GM12878 (cell line): ENCODE data around the gene TNFRSF1A. TPM values are rescaled to one million over a fixed set of nuclear protein-coding genes. Genes with fewer than 3 reads are reported as not detected.

Experiments used
- ATAC-seq: fragments of 200-7000 bp; cut with Tn5 transposase; 3 replicates; pipeline ENCODE4 v1.9.1; 2020; ENCODE audit warnings: mild to moderate bottlenecking, moderate library complexity
- BruUV-seq: library from RNA; stranded (reverse); fragments of 400-500 nt; replicated peaks from 2 replicates; lab custom pipeline; 2021; lab: Mats Ljungman, UMichigan
- CTCF ChIA-PET: fragments of 300-600 bp; sonication (Branson Sonifier 250); formaldehyde crosslinking; extraction: SDS; loops from one replicate; lab custom pipeline; 2021; ENCODE audit warnings: inconsistent platforms; lab: Yijun Ruan, JAX
- POLR2A ChIA-PET: fragments of 350-600 bp; formaldehyde crosslinking; extraction: SDS; loops from one replicate; lab custom pipeline; 2021; ENCODE audit warnings: inconsistent platforms; lab: Charles Lee
- RAD21 ChIA-PET: fragments of 300-600 bp; sonication (Branson Sonifier 250); formaldehyde crosslinking; loops from one replicate; lab custom pipeline; 2023; ENCODE audit warnings: antibody characterized with exemption; ENCODE audit not compliant: unreplicated experiment; lab: Charles Lee
- SMC1A ChIA-PET: fragments of 300-600 bp; sonication (Branson Sonifier 250); formaldehyde crosslinking; loops from one replicate; lab custom pipeline; 2023; ENCODE audit not compliant: unreplicated experiment, uncharacterized antibody; lab: Charles Lee
- DNase-seq: peaks from one replicate; pipeline ENCODE4 v3.0.0-alpha.2; 2011; ENCODE audit warnings: low read depth, low spot score
- FAIRE-seq: peaks from 3 replicates; lab custom pipeline; 2011; peaks lifted over from hg19 to GRCh38; lab: Jason Lieb, UNC
- H2AFZ ChIP-seq: 2 replicates; pipeline ENCODE4 v1.6.0; 2011; ENCODE audit warnings: low read depth, low read length, control low read depth; ENCODE audit not compliant: control insufficient read depth
- H3K27ac ChIP-seq: 2 replicates; pipeline ENCODE4 v1.5.1; 2011; ENCODE audit warnings: control low read depth; ENCODE audit not compliant: control insufficient read depth, insufficient read depth
- H3K27me3 ChIP-seq, 2 experiments: replicated peaks in 1 of 2; 2 replicates each; pipeline versions ENCODE4 v1.6.0 to v1.6.1; 2011; ENCODE audit warnings: low read length in 1 of 2; ENCODE audit not compliant: control insufficient read depth in 2 of 2, insufficient read depth in 2 of 2
- H3K36me3 ChIP-seq, 2 experiments: 2 replicates each; pipeline ENCODE4 v1.5.1; 2011; ENCODE audit warnings: low read length in 1 of 2; ENCODE audit not compliant: control insufficient read depth in 2 of 2, insufficient read depth in 2 of 2
- H3K4me1 ChIP-seq: 2 replicates; pipeline ENCODE4 v1.6.1; 2011; ENCODE audit warnings: mild to moderate bottlenecking, low read length, moderate library complexity, mixed read lengths; ENCODE audit not compliant: control insufficient read depth, insufficient read depth
- H3K4me2 ChIP-seq: 2 replicates; pipeline ENCODE4 v1.6.0; 2011; ENCODE audit warnings: control low read depth; ENCODE audit not compliant: control insufficient read depth, insufficient read depth
- H3K4me3 ChIP-seq: fragments of 200-600 bp; sonication (generic); 2 replicates; pipeline ENCODE4 v1.5.1; 2016
- H3K79me2 ChIP-seq: 2 replicates; pipeline ENCODE4 v1.6.0; 2011; ENCODE audit warnings: low read length; ENCODE audit not compliant: control insufficient read depth, insufficient read depth
- H3K9ac ChIP-seq: 2 replicates; pipeline ENCODE4 v1.8.0; 2011; ENCODE audit warnings: low read length, control low read depth, mixed read lengths; ENCODE audit not compliant: control insufficient read depth, insufficient read depth
- H3K9me3 ChIP-seq: replicated peaks from 3 replicates; pipeline ENCODE4 v1.5.1; 2011; ENCODE audit warnings: mild to moderate bottlenecking, low read length; ENCODE audit not compliant: control insufficient read depth, insufficient read depth
- H4K20me1 ChIP-seq: 2 replicates; pipeline ENCODE4 v1.6.0; 2011; ENCODE audit not compliant: control insufficient read depth, insufficient read depth
- CEBPB ChIP-seq, 2 experiments: fragments of 150-350 bp in 1 of 2; IDR thresholded peaks; 2 replicates each; pipeline ENCODE4 v1.6.1; 2012 to 2014; ENCODE audit warnings: low read depth in 2 of 2, low read length in 2 of 2, borderline replicate concordance in 1 of 2, inconsistent platforms in 1 of 2
- E2F8 ChIP-seq: fragments of 450-650 bp; IDR thresholded peaks from 2 replicates; pipeline ENCODE4 v1.6.1; 2018; ENCODE audit warnings: mild to moderate bottlenecking, low read depth, moderate library complexity; ENCODE audit not compliant: partially characterized antibody
- E4F1 ChIP-seq: fragments of 450-650 bp; IDR thresholded peaks from 2 replicates; pipeline ENCODE4 v1.6.1; 2018; ENCODE audit warnings: borderline replicate concordance, mild to moderate bottlenecking; ENCODE audit not compliant: partially characterized antibody
- ESRRA ChIP-seq: IDR thresholded peaks from 2 replicates; pipeline ENCODE4 v1.6.1; 2012; ENCODE audit warnings: mild to moderate bottlenecking, low read length, improper control_type of control experiment
- ETV6 ChIP-seq, 2 experiments: fragments of 450-650 bp in 1 of 2; IDR thresholded peaks in 1 of 2; conservative IDR thresholded peaks in 1 of 2; 2 replicates each; pipeline ENCODE4 v1.6.1; 2014; ENCODE audit warnings: antibody characterized with exemption in 1 of 2, borderline replicate concordance in 1 of 2, low read depth in 1 of 2, mild to moderate bottlenecking in 1 of 2, moderate library complexity in 1 of 2
- FOS ChIP-seq: IDR thresholded peaks from 3 replicates; pipeline ENCODE4 v1.6.1; 2011; ENCODE audit warnings: borderline replicate concordance; ENCODE audit not compliant: insufficient read length; ENCODE audit errors: extremely low read depth
- HDAC2 ChIP-seq: fragments of 200-600 bp; sonication (generic); IDR thresholded peaks from 2 replicates; pipeline ENCODE4 v1.6.1; 2017
- MXI1 ChIP-seq: fragments of 150-350 bp; IDR thresholded peaks from 2 replicates; pipeline ENCODE4 v1.6.1; 2011; ENCODE audit warnings: low read depth, mild to moderate bottlenecking, inconsistent platforms, low read length, improper control_type of control experiment
- SIX5 ChIP-seq: IDR thresholded peaks from 2 replicates; pipeline ENCODE4 v1.6.1; 2011; ENCODE audit warnings: mild to moderate bottlenecking, low read depth, low read length, moderate library complexity; ENCODE audit not compliant: severe bottlenecking
- ZNF274 ChIP-seq: IDR thresholded peaks from one replicate; pipeline ENCODE4 v1.8.0; 2011; ENCODE audit not compliant: insufficient read length, insufficient read depth
- WGBS: methylation state at CpG from one replicate; pipeline ENCODE4 v1.1.6; 2016; ENCODE audit warnings: low lambda C conversion rate; ENCODE audit not compliant: insufficient replicate concordance, insufficient coverage; ENCODE audit errors: missing lambda C conversion rate; 5-methylcytosine and 5-hydroxymethylcytosine counted together
- in situ Hi-C: fragments of 300-500 bp; cut with MboI; formaldehyde crosslinking; loops from 9 replicates; pipeline ENCODE4 v1.14.3; 2018; ENCODE audit warnings: mixed read lengths
- intact Hi-C: fragments of 100-400 bp; cut with micrococcal nuclease; formaldehyde crosslinking; loops from one replicate; pipeline ENCODE4 v1.14.2; 2022; ENCODE audit not compliant: unreplicated experiment
- polyA plus RNA-seq, 11 experiments: library from polyadenylated mRNA; depleted of rRNA in 4 of 11; unstranded in 6 of 11; stranded (reverse) in 5 of 11; fragments of >200 nt; fragmentation: Nextera tagmentation in 4 of 11; fragmentation: Illumina TruSeq in 1 of 11; extraction: Ambion mirVana in 4 of 11; extraction: Trizol in 1 of 11; gene quantifications; 1 replicate in 1 of 11; 2 replicates in 10 of 11; pipeline versions ENCODE4 v1.2.1 to v1.2.3, GENCODE V29; 2011 to 2016; ENCODE audit warnings: inconsistent platforms in 2 of 11, missing spikeins in 2 of 11, low read depth in 1 of 11
- total RNA-seq, 4 experiments: library from RNA; depleted of rRNA in 3 of 4; stranded (reverse); fragments of >200 nt in 3 of 4; fragmentation: Illumina TruSeq in 1 of 4; extraction: Trizol in 1 of 4; gene quantifications; 2 replicates each; pipeline versions ENCODE4 v1.2.1 to v1.2.3, GENCODE V29; 2013 to 2021

TNFRSF1A gene
- total and polyA plus RNA-seq, 10 of the 15 experiments (the other 5 are each of a cell fraction or from before 2014, with no cell fraction given), result 0.24 to 16.5 (median 13.0) TPM

- no peak overlapping the region for H2AFZ ChIP-seq
- FAIRE-seq, result no peak
- H3K9me3 ChIP-seq, result no peaks in the 10 kb centered on the region
- peaks cover 11% of the 10 kb centered on the region in 2 experiments; a peak in 3 of 4 replicates for H3K36me3 ChIP-seq
- no peak overlapping the region for H3K4me2 ChIP-seq
- H3K4me3 ChIP-seq, result no peak overlapping the region
- peaks cover 28% of the 10 kb centered on the region for H3K79me2 ChIP-seq
- no peaks in the 10 kb centered on the region for H4K20me1 ChIP-seq
- RAD21 ChIA-PET, result interaction anchor here (1.0 kb wide), 1 partner anchor 94 kb away, joined by 3 read pairs; no protein-coding TSS in a partner anchor
- ATAC-seq, result no peak
- no peak overlapping the region for H3K27ac ChIP-seq
- WGBS, result 70% methylated on average over 9 of the region's 9 CpGs
- H3K9ac ChIP-seq, result no peak overlapping the region
- H3K4me1 ChIP-seq, result peaks cover 48% of the 10 kb centered on the region
- no TSS peak for BruUV-seq
- SMC1A ChIA-PET, result interaction anchor here (1.2 kb wide), 1 partner anchor 91 kb away, joined by 4 read pairs; no protein-coding TSS in a partner anchor
- CTCF ChIA-PET, result interaction anchor here (0.6 to 7.9 kb wide), 4 partner anchors 18 to 91 kb away, joined by 3 to 53 read pairs (median 20); no protein-coding TSS in a partner anchor
- DNase-seq, result no peak
- intact Hi-C loops (no loop called here), in situ Hi-C loops (no loop called here)
- H3K27me3 ChIP-seq, result no peaks in the 10 kb centered on the region
- TF ChIP-seq SIX5, result no peak
- TF ChIP-seq ZNF274, result no peak
- POLR2A ChIA-PET, result interaction anchor here (0.7 to 1.1 kb wide), 3 partner anchors 9 to 138 kb away, joined by 3 to 10 read pairs (median 4); partner anchors contain the start of gene TNFRSF1A
Observed at GRCh38 chr12:6333029-6333428, 8.8 kb downstream of the TNFRSF1A start.

- no peak overlapping the region for H3K9ac ChIP-seq
- H2AFZ ChIP-seq, result no peak overlapping the region
- no peak for DNase-seq
- ChIA-PET POLR2A (interaction anchor here (0.7 to 1.1 kb wide), 3 partner anchors 9 to 139 kb away, joined by 3 to 10 read pairs (median 4); partner anchors contain the start of gene TNFRSF1A), RAD21 (interaction anchor here (1.0 kb wide), 1 partner anchor 94 kb away, joined by 3 read pairs; no protein-coding TSS in a partner anchor), SMC1A (interaction anchor here (1.2 kb wide), 1 partner anchor 92 kb away, joined by 4 read pairs; no protein-coding TSS in a partner anchor), CTCF (interaction anchor here (0.6 to 7.9 kb wide), 4 partner anchors 17 to 226 kb away, joined by 3 to 53 read pairs (median 4); no protein-coding TSS in a partner anchor)
- peaks cover 11% of the 10 kb centered on the region in 2 experiments; a peak in 3 of 4 replicates for H3K36me3 ChIP-seq
- peaks cover 25% of the 10 kb centered on the region for H3K79me2 ChIP-seq
- peaks cover 42% of the 10 kb centered on the region for H3K4me1 ChIP-seq
- no peak for FAIRE-seq
- intact Hi-C loops, result no loop called here
- no peaks in the 10 kb centered on the region for H3K9me3 ChIP-seq
- no peaks in the 10 kb centered on the region for H3K27me3 ChIP-seq
- BruUV-seq, result no TSS peak
- H3K4me2 ChIP-seq, result no peak overlapping the region
- WGBS, result 89% methylated on average over 4 of the region's 4 CpGs
- in situ Hi-C loops, result no loop called here
- no peak overlapping the region for H3K27ac ChIP-seq
- no peak overlapping the region for H3K4me3 ChIP-seq
- no peak for ATAC-seq
- no peaks in the 10 kb centered on the region for H4K20me1 ChIP-seq
- TF ChIP-seq CEBPB (IDR thresholded peaks at IDR 0.05; ENCODE audit: borderline replicate concordance in 1 of 2, low read depth in 2 of 2, low read length in 2 of 2), result no peak
- no peak for TF ChIP-seq ETV6 (conservative IDR thresholded peaks at IDR 0.05 in 1 of 2, IDR thresholded peaks at IDR 0.05 in 1 of 2; ENCODE audit: borderline replicate concordance in 1 of 2, low read depth in 1 of 2)
- TF ChIP-seq E4F1, result no peak
- no peak for TF ChIP-seq MXI1
- no peak for TF ChIP-seq FOS
- TF ChIP-seq HDAC2, result no peak
- no peak for TF ChIP-seq E2F8
- TF ChIP-seq ESRRA, result no peak
Observed at GRCh38 chr12:6332459-6332858, 9.4 kb downstream of the TNFRSF1A start.
